Neural cell (in vitro differentiated cells): ENCODE results near the gene UGT1A6. TPM values are rescaled to one million over a fixed set of nuclear protein-coding genes. Genes with fewer than 3 reads are reported as not detected.

Experiments
- H2AFZ ChIP-seq: fragments of 200-600, 300-800 bp; sonication (generic), shearing (Covaris generic); 2 replicates; pipeline ENCODE4 v1.6.0; 2014; ENCODE audit warnings: low read depth, mild to moderate bottlenecking, antibody characterized with exemption, low read length, moderate library complexity
- H3F3A ChIP-seq: fragments of 200-600 bp; shearing (Covaris generic); 2 replicates; pipeline ENCODE4 v1.6.1; 2016; ENCODE audit warnings: mild to moderate bottlenecking, moderate library complexity, mixed read lengths, antibody characterized with exemption, low read length; ENCODE audit not compliant: insufficient read depth, poor library complexity, severe bottlenecking
- H3K27ac ChIP-seq: fragments of 200-600, 300-800 bp; sonication (generic), shearing (Covaris generic); 2 replicates; pipeline ENCODE4 v1.5.1; 2014; ENCODE audit warnings: mild to moderate bottlenecking, low read length, moderate library complexity
- H3K27me3 ChIP-seq: fragments of 300-800, 200-600 bp; sonication (generic), shearing (Covaris generic); 2 replicates; pipeline ENCODE4 v1.6.0; 2014; ENCODE audit warnings: mild to moderate bottlenecking, low read depth, low read length, moderate library complexity; ENCODE audit not compliant: insufficient read depth
- H3K36me3 ChIP-seq: fragments of 300-800, 200-600 bp; sonication (generic), shearing (Covaris generic); 2 replicates; pipeline ENCODE4 v1.5.1; 2014; ENCODE audit warnings: mild to moderate bottlenecking, antibody characterized with exemption, low read length, moderate library complexity; ENCODE audit not compliant: insufficient read depth
- H3K4me2 ChIP-seq: fragments of 300-800, 200-600 bp; sonication (generic), shearing (Covaris generic); 2 replicates; pipeline ENCODE4 v1.6.0; 2014; ENCODE audit warnings: mild to moderate bottlenecking, low read length
- H3K4me3 ChIP-seq: fragments of 300-800, 200-600 bp; sonication (generic), shearing (Covaris generic); 2 replicates; pipeline ENCODE4 v1.5.1; 2014; ENCODE audit warnings: mild to moderate bottlenecking, low read length, moderate library complexity
- H3K79me2 ChIP-seq: fragments of 200-600 bp; shearing (Covaris generic); replicated peaks from 2 replicates; pipeline ENCODE4 v1.6.0; 2014; ENCODE audit warnings: mild to moderate bottlenecking, low read length, moderate library complexity; ENCODE audit not compliant: insufficient read depth
- H3K9ac ChIP-seq: fragments of 300-800, 200-600 bp; sonication (generic), shearing (Covaris generic); 2 replicates; pipeline ENCODE4 v1.6.1; 2016; ENCODE audit warnings: mild to moderate bottlenecking, low read length, mixed read lengths
- H3K9me2 ChIP-seq: fragments of 200-600 bp; shearing (Covaris generic); 2 replicates; pipeline ENCODE4 v1.6.1; 2016; ENCODE audit warnings: mild to moderate bottlenecking, low read length, mixed read lengths; ENCODE audit not compliant: insufficient read depth
- H3K9me3 ChIP-seq: fragments of 200-600, 300-800 bp; sonication (generic), shearing (Covaris generic); 2 replicates; pipeline ENCODE4 v1.6.1; 2016; ENCODE audit warnings: mild to moderate bottlenecking, mixed run types, low read length, moderate library complexity, mixed read lengths
- H4K20me1 ChIP-seq: fragments of 200-600 bp; shearing (Covaris generic); 2 replicates; pipeline ENCODE4 v1.6.1; 2016; ENCODE audit warnings: mild to moderate bottlenecking, mixed run types; ENCODE audit not compliant: insufficient read depth
- CTCF ChIP-seq: fragments of 450-650 bp; IDR thresholded peaks from 2 replicates; pipeline ENCODE4 v1.5.1; 2014; ENCODE audit warnings: antibody characterized with exemption, mild to moderate bottlenecking, moderate library complexity; ENCODE audit not compliant: poor library complexity, severe bottlenecking
- EP300 ChIP-seq: fragments of 450-650 bp; conservative IDR thresholded peaks from 2 replicates; pipeline ENCODE4 v1.6.1; 2014; ENCODE audit warnings: antibody characterized with exemption, mild to moderate bottlenecking, moderate library complexity; ENCODE audit not compliant: poor library complexity, severe bottlenecking
- EZH2 ChIP-seq: fragments of 200-600, 300-800 bp; shearing (Covaris generic), sonication (generic); IDR thresholded peaks from 2 replicates; pipeline ENCODE4 v1.6.1; 2014; ENCODE audit warnings: antibody characterized with exemption, low read length, borderline replicate concordance, mild to moderate bottlenecking; ENCODE audit not compliant: insufficient read depth, poor library complexity, severe bottlenecking
- MXI1 ChIP-seq: fragments of 450-650 bp; conservative IDR thresholded peaks from 2 replicates; pipeline ENCODE4 v1.6.1; 2014; ENCODE audit warnings: antibody characterized with exemption, mild to moderate bottlenecking; ENCODE audit not compliant: poor library complexity, severe bottlenecking
- POLR2AphosphoS5 ChIP-seq: IDR thresholded peaks from 2 replicates; pipeline ENCODE4 v1.6.1; 2012
- RAD21 ChIP-seq: fragments of 450-650 bp; conservative IDR thresholded peaks from 2 replicates; pipeline ENCODE4 v1.6.1; 2014; ENCODE audit warnings: antibody characterized with exemption, mild to moderate bottlenecking, moderate library complexity
- REST ChIP-seq: IDR thresholded peaks from 2 replicates; pipeline ENCODE4 v1.6.1; 2012; ENCODE audit warnings: borderline replicate concordance
- SMC3 ChIP-seq: fragments of 450-650 bp; conservative IDR thresholded peaks from 2 replicates; pipeline ENCODE4 v1.6.1; 2014; ENCODE audit warnings: antibody characterized with exemption, mild to moderate bottlenecking, moderate library complexity; ENCODE audit not compliant: poor library complexity
- TAF1 ChIP-seq: IDR thresholded peaks from 2 replicates; pipeline ENCODE4 v1.6.1; 2012; ENCODE audit warnings: low read depth
- polyA plus RNA-seq: library from polyadenylated mRNA; depleted of rRNA; stranded (reverse); fragments of >200 nt; gene quantifications from 2 replicates; pipeline ENCODE4 v1.2.3, GENCODE V29; 2014

The UGT1A6 gene
- polyA plus RNA-seq, 1 donor from 2014 or later: not detected

- Histone ChIP-seq H3K4me2 (no peak overlapping the region), H3K9me2 (no peaks in the 10 kb centered on the region), H3K27me3 (no peaks in the 10 kb centered on the region), H4K20me1 (no peaks in the 10 kb centered on the region), H2AFZ (no peak overlapping the region), H3K36me3 (no peaks in the 10 kb centered on the region), H3K27ac (no peak overlapping the region), H3K4me3 (no peak overlapping the region), H3K79me2 (no peaks in the 10 kb centered on the region), H3K9me3 (peaks cover 3% of the 10 kb centered on the region), H3F3A (no peaks in the 10 kb centered on the region), H3K9ac (no peak overlapping the region)
- TF ChIP-seq SMC3: no peak
- TF ChIP-seq CTCF: no peak
- TF ChIP-seq MXI1: no peak
- no peak for TF ChIP-seq POLR2AphosphoS5
- TF ChIP-seq REST: no peak
- TF ChIP-seq EP300: no peak
- TF ChIP-seq EZH2: no peak
- no peak for TF ChIP-seq TAF1
- TF ChIP-seq RAD21: no peak
These were observed 79.5 kb downstream of the UGT1A6 start for GRCh38 chr2:233772153-233772552.

- no peak overlapping the region for H3K4me3 ChIP-seq
- H3K79me2 ChIP-seq: no peaks in the 10 kb centered on the region
- no peak overlapping the region for H3K4me2 ChIP-seq
- H3K27me3 ChIP-seq: no peaks in the 10 kb centered on the region
- TF ChIP-seq MXI1 (no peak), POLR2AphosphoS5 (no peak), TAF1 (no peak), CTCF (no peak), RAD21 (no peak), SMC3 (no peak), EZH2 (no peak), REST (no peak), EP300 (no peak)
- H3K36me3 ChIP-seq: no peaks in the 10 kb centered on the region
- no peak overlapping the region for H3K27ac ChIP-seq
- no peak overlapping the region for H2AFZ ChIP-seq
- no peaks in the 10 kb centered on the region for H4K20me1 ChIP-seq
- no peak overlapping the region for H3K9ac ChIP-seq
- H3K9me3 ChIP-seq: peaks cover 3% of the 10 kb centered on the region
- no peaks in the 10 kb centered on the region for H3F3A ChIP-seq
- H3K9me2 ChIP-seq: no peaks in the 10 kb centered on the region
These were observed 79.9 kb downstream of the UGT1A6 start for GRCh38 chr2:233772583-233772982.
